Neural cell (in vitro differentiated cells): Measurements from ENCODE around the gene AFF3. TPM values are rescaled to one million over a fixed set of nuclear protein-coding genes. Genes with fewer than 3 reads are reported as not detected.

Experiments
- H2AFZ ChIP-seq: fragments of 200-600, 300-800 bp; sonication (generic), shearing (Covaris generic); 2 replicates; pipeline ENCODE4 v1.6.0; 2014; ENCODE audit warnings: low read depth, mild to moderate bottlenecking, antibody characterized with exemption, low read length, moderate library complexity
- H3F3A ChIP-seq: fragments of 200-600 bp; shearing (Covaris generic); 2 replicates; pipeline ENCODE4 v1.6.1; 2016; ENCODE audit warnings: mild to moderate bottlenecking, moderate library complexity, mixed read lengths, antibody characterized with exemption, low read length; ENCODE audit not compliant: insufficient read depth, poor library complexity, severe bottlenecking
- H3K27ac ChIP-seq: fragments of 200-600, 300-800 bp; sonication (generic), shearing (Covaris generic); 2 replicates; pipeline ENCODE4 v1.5.1; 2014; ENCODE audit warnings: mild to moderate bottlenecking, low read length, moderate library complexity
- H3K27me3 ChIP-seq: fragments of 300-800, 200-600 bp; sonication (generic), shearing (Covaris generic); 2 replicates; pipeline ENCODE4 v1.6.0; 2014; ENCODE audit warnings: mild to moderate bottlenecking, low read depth, low read length, moderate library complexity; ENCODE audit not compliant: insufficient read depth
- H3K36me3 ChIP-seq: fragments of 300-800, 200-600 bp; sonication (generic), shearing (Covaris generic); 2 replicates; pipeline ENCODE4 v1.5.1; 2014; ENCODE audit warnings: mild to moderate bottlenecking, antibody characterized with exemption, low read length, moderate library complexity; ENCODE audit not compliant: insufficient read depth
- H3K4me2 ChIP-seq: fragments of 300-800, 200-600 bp; sonication (generic), shearing (Covaris generic); 2 replicates; pipeline ENCODE4 v1.6.0; 2014; ENCODE audit warnings: mild to moderate bottlenecking, low read length
- H3K4me3 ChIP-seq: fragments of 300-800, 200-600 bp; sonication (generic), shearing (Covaris generic); 2 replicates; pipeline ENCODE4 v1.5.1; 2014; ENCODE audit warnings: mild to moderate bottlenecking, low read length, moderate library complexity
- H3K79me2 ChIP-seq: fragments of 200-600 bp; shearing (Covaris generic); replicated peaks from 2 replicates; pipeline ENCODE4 v1.6.0; 2014; ENCODE audit warnings: mild to moderate bottlenecking, low read length, moderate library complexity; ENCODE audit not compliant: insufficient read depth
- H3K9ac ChIP-seq: fragments of 300-800, 200-600 bp; sonication (generic), shearing (Covaris generic); 2 replicates; pipeline ENCODE4 v1.6.1; 2016; ENCODE audit warnings: mild to moderate bottlenecking, low read length, mixed read lengths
- H3K9me2 ChIP-seq: fragments of 200-600 bp; shearing (Covaris generic); 2 replicates; pipeline ENCODE4 v1.6.1; 2016; ENCODE audit warnings: mild to moderate bottlenecking, low read length, mixed read lengths; ENCODE audit not compliant: insufficient read depth
- H3K9me3 ChIP-seq: fragments of 200-600, 300-800 bp; sonication (generic), shearing (Covaris generic); 2 replicates; pipeline ENCODE4 v1.6.1; 2016; ENCODE audit warnings: mild to moderate bottlenecking, mixed run types, low read length, moderate library complexity, mixed read lengths
- H4K20me1 ChIP-seq: fragments of 200-600 bp; shearing (Covaris generic); 2 replicates; pipeline ENCODE4 v1.6.1; 2016; ENCODE audit warnings: mild to moderate bottlenecking, mixed run types; ENCODE audit not compliant: insufficient read depth
- EP300 ChIP-seq: fragments of 450-650 bp; conservative IDR thresholded peaks from 2 replicates; pipeline ENCODE4 v1.6.1; 2014; ENCODE audit warnings: antibody characterized with exemption, mild to moderate bottlenecking, moderate library complexity; ENCODE audit not compliant: poor library complexity, severe bottlenecking
- EZH2 ChIP-seq: fragments of 200-600, 300-800 bp; shearing (Covaris generic), sonication (generic); IDR thresholded peaks from 2 replicates; pipeline ENCODE4 v1.6.1; 2014; ENCODE audit warnings: antibody characterized with exemption, low read length, borderline replicate concordance, mild to moderate bottlenecking; ENCODE audit not compliant: insufficient read depth, poor library complexity, severe bottlenecking
- MXI1 ChIP-seq: fragments of 450-650 bp; conservative IDR thresholded peaks from 2 replicates; pipeline ENCODE4 v1.6.1; 2014; ENCODE audit warnings: antibody characterized with exemption, mild to moderate bottlenecking; ENCODE audit not compliant: poor library complexity, severe bottlenecking
- POLR2AphosphoS5 ChIP-seq: IDR thresholded peaks from 2 replicates; pipeline ENCODE4 v1.6.1; 2012
- RAD21 ChIP-seq: fragments of 450-650 bp; conservative IDR thresholded peaks from 2 replicates; pipeline ENCODE4 v1.6.1; 2014; ENCODE audit warnings: antibody characterized with exemption, mild to moderate bottlenecking, moderate library complexity
- SMC3 ChIP-seq: fragments of 450-650 bp; conservative IDR thresholded peaks from 2 replicates; pipeline ENCODE4 v1.6.1; 2014; ENCODE audit warnings: antibody characterized with exemption, mild to moderate bottlenecking, moderate library complexity; ENCODE audit not compliant: poor library complexity
- TAF1 ChIP-seq: IDR thresholded peaks from 2 replicates; pipeline ENCODE4 v1.6.1; 2012; ENCODE audit warnings: low read depth
- polyA plus RNA-seq: library from polyadenylated mRNA; depleted of rRNA; stranded (reverse); fragments of >200 nt; gene quantifications from 2 replicates; pipeline ENCODE4 v1.2.3, GENCODE V29; 2014
- TF ChIP-seq, protein P1 (sequence below): fragments of 450-650 bp; IDR thresholded peaks from 2 replicates; pipeline ENCODE4 v1.5.1; 2014; ENCODE audit warnings: antibody characterized with exemption, mild to moderate bottlenecking, moderate library complexity; ENCODE audit not compliant: poor library complexity, severe bottlenecking
- TF ChIP-seq, protein P2 (sequence below): IDR thresholded peaks from 2 replicates; pipeline ENCODE4 v1.6.1; 2012; ENCODE audit warnings: borderline replicate concordance

Gene AFF3
- polyA plus RNA-seq, 1 donor from 2014 or later = 5.1 TPM

DNA sequence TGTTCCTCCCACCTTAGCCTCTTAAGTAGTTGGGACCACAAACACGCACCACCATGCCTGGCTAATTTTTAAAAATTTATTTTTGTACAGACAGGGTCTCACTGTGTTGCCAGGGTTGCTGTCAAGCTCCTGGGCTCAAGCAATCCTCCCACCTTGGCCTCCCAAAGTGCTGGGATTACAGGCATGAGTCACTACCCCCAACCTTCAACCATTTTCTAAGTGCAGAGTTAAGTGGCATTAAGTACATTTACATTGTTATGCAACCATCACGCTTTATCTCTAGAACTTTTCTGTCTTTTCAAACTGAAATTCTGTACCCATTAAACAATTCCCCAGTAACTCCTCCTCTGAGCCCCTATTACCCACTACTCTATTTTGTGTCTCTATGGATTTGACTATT is 45.9 kb upstream of the AFF3 start:
- H3K79me2 ChIP-seq = no peaks in the 10 kb centered on the region
- TF ChIP-seq, protein P1, sequence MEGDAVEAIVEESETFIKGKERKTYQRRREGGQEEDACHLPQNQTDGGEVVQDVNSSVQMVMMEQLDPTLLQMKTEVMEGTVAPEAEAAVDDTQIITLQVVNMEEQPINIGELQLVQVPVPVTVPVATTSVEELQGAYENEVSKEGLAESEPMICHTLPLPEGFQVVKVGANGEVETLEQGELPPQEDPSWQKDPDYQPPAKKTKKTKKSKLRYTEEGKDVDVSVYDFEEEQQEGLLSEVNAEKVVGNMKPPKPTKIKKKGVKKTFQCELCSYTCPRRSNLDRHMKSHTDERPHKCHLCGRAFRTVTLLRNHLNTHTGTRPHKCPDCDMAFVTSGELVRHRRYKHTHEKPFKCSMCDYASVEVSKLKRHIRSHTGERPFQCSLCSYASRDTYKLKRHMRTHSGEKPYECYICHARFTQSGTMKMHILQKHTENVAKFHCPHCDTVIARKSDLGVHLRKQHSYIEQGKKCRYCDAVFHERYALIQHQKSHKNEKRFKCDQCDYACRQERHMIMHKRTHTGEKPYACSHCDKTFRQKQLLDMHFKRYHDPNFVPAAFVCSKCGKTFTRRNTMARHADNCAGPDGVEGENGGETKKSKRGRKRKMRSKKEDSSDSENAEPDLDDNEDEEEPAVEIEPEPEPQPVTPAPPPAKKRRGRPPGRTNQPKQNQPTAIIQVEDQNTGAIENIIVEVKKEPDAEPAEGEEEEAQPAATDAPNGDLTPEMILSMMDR = no peak
- no peak for TF ChIP-seq EZH2
- no peak for TF ChIP-seq TAF1
- no peak for TF ChIP-seq MXI1
- no peak for TF ChIP-seq SMC3
- no peak for TF ChIP-seq POLR2AphosphoS5
- TF ChIP-seq EP300 = no peak
- TF ChIP-seq, protein P2, sequence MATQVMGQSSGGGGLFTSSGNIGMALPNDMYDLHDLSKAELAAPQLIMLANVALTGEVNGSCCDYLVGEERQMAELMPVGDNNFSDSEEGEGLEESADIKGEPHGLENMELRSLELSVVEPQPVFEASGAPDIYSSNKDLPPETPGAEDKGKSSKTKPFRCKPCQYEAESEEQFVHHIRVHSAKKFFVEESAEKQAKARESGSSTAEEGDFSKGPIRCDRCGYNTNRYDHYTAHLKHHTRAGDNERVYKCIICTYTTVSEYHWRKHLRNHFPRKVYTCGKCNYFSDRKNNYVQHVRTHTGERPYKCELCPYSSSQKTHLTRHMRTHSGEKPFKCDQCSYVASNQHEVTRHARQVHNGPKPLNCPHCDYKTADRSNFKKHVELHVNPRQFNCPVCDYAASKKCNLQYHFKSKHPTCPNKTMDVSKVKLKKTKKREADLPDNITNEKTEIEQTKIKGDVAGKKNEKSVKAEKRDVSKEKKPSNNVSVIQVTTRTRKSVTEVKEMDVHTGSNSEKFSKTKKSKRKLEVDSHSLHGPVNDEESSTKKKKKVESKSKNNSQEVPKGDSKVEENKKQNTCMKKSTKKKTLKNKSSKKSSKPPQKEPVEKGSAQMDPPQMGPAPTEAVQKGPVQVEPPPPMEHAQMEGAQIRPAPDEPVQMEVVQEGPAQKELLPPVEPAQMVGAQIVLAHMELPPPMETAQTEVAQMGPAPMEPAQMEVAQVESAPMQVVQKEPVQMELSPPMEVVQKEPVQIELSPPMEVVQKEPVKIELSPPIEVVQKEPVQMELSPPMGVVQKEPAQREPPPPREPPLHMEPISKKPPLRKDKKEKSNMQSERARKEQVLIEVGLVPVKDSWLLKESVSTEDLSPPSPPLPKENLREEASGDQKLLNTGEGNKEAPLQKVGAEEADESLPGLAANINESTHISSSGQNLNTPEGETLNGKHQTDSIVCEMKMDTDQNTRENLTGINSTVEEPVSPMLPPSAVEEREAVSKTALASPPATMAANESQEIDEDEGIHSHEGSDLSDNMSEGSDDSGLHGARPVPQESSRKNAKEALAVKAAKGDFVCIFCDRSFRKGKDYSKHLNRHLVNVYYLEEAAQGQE = no peak
- no peak for TF ChIP-seq RAD21
- H3K9ac ChIP-seq = no peak overlapping the region
- H3F3A ChIP-seq = no peaks in the 10 kb centered on the region
- no peak overlapping the region for H3K4me2 ChIP-seq
- H2AFZ ChIP-seq = no peak overlapping the region
- H3K27ac ChIP-seq = no peak overlapping the region
- H3K4me3 ChIP-seq = no peak overlapping the region
- no peaks in the 10 kb centered on the region for H3K9me3 ChIP-seq
- no peaks in the 10 kb centered on the region for H3K9me2 ChIP-seq
- H4K20me1 ChIP-seq = no peaks in the 10 kb centered on the region
- no peaks in the 10 kb centered on the region for H3K27me3 ChIP-seq
- H3K36me3 ChIP-seq = no peaks in the 10 kb centered on the region

DNA sequence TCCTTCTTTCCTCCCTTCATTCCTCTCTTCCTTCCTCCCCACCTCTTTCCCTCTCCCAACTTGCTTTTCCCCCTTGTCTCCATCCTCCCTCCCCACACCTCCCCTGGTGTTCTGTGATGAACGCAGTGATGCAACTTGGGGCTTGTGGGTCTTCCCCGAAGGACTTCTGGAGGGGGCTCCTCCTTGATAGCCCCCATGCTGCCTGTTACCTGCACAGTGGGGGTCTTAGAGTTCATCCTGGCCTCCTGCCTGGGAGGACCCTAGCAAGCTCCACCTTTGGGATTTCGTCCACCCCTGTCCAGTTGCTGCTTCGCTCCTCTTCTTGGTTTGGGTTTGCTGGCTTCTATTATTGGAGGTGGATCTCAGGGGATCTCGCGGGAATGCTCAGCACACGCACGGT is 43.7 kb upstream of the AFF3 start:
- Histone ChIP-seq H3K9me3 (no peaks in the 10 kb centered on the region), H3K4me3 (no peak overlapping the region), H3K9ac (no peak overlapping the region), H2AFZ (no peak overlapping the region), H3K36me3 (no peaks in the 10 kb centered on the region), H3K27ac (no peak overlapping the region), H4K20me1 (no peaks in the 10 kb centered on the region), H3K79me2 (no peaks in the 10 kb centered on the region), H3K27me3 (no peaks in the 10 kb centered on the region), H3F3A (no peaks in the 10 kb centered on the region), H3K4me2 (no peak overlapping the region), H3K9me2 (no peaks in the 10 kb centered on the region)
- TF ChIP-seq EP300 = no peak
- TF ChIP-seq RAD21 = no peak
- TF ChIP-seq, protein P1 = no peak
- TF ChIP-seq, protein P2 = no peak
- TF ChIP-seq TAF1 = no peak
- no peak for TF ChIP-seq SMC3
- no peak for TF ChIP-seq POLR2AphosphoS5
- TF ChIP-seq EZH2 = no peak
- no peak for TF ChIP-seq MXI1
